Transverse colon (tissue), 4 donors: ENCODE measurements around the gene ADD3. TPM values are rescaled to one million over a fixed set of nuclear protein-coding genes. Genes with fewer than 3 reads are reported as not detected.

Experiments used
- DNase-seq: peaks from one replicate; pipeline ENCODE4 v3.0.0-alpha.2; 2019
- H3K27ac ChIP-seq, 4 donors: fragments of 200-600 bp; sonication (generic); 2 replicates each; pipeline ENCODE4 v1.5.1; 2016 to 2018; ENCODE audit warnings: inconsistent platforms in 4 of 4
- H3K27me3 ChIP-seq: fragments of 200-600 bp; sonication (generic); 2 replicates; pipeline ENCODE4 v1.5.1; 2017; ENCODE audit warnings: inconsistent platforms
- H3K36me3 ChIP-seq, 4 donors: fragments of 200-600 bp; sonication (generic); 2 replicates each; pipeline ENCODE4 v1.5.1; 2017 to 2019; ENCODE audit warnings: inconsistent platforms in 4 of 4
- H3K4me1 ChIP-seq, 4 donors: fragments of 200-600 bp; sonication (generic); 2 replicates each; pipeline ENCODE4 v1.5.1; 2017 to 2020; ENCODE audit warnings: inconsistent platforms in 4 of 4
- H3K4me3 ChIP-seq, 4 donors: fragments of 200-600 bp; sonication (generic); 1 replicate in 1 of 4; 2 replicates in 3 of 4; pipeline versions ENCODE4 v1.5.1 to v1.6.1; 2017 to 2019; ENCODE audit warnings: inconsistent platforms in 4 of 4
- H3K9me3 ChIP-seq, 2 donors: fragments of 200-600 bp; sonication (generic); 2 replicates each; pipeline ENCODE4 v1.5.1; 2017 to 2019; ENCODE audit warnings: inconsistent platforms in 2 of 2
- CTCF ChIP-seq, 5 experiments: fragments of 200-600 bp in 3 of 5; fragments of 450-650 bp in 2 of 5; sonication (generic) in 3 of 5; IDR thresholded peaks; 1 replicate in 2 of 5; 2 replicates in 3 of 5; pipeline ENCODE4 v1.5.1; 2016 to 2017; ENCODE audit warnings: antibody characterized with exemption in 5 of 5, inconsistent platforms in 3 of 5, mild to moderate bottlenecking in 2 of 5, moderate library complexity in 1 of 5
- EP300 ChIP-seq: sonication (generic); formaldehyde crosslinking; IDR thresholded peaks from one replicate; pipeline ENCODE4 v1.6.1; 2017; ENCODE audit warnings: antibody characterized with exemption, low read depth
- POLR2A ChIP-seq: fragments of 450-650 bp; IDR thresholded peaks from one replicate; pipeline ENCODE4 v1.6.1; 2016; ENCODE audit warnings: antibody characterized with exemption, mild to moderate bottlenecking, moderate library complexity
- POLR2AphosphoS5 ChIP-seq, 3 donors: sonication (generic); formaldehyde crosslinking; IDR thresholded peaks; one replicate each; pipeline ENCODE4 v1.6.1; 2016; ENCODE audit warnings: antibody characterized with exemption in 3 of 3
- WGBS, 2 donors: methylation state at CpG; one replicate each; pipeline ENCODE4 v1.1.5; 2018; ENCODE audit warnings: low coverage in 1 of 2; 5-methylcytosine and 5-hydroxymethylcytosine counted together
- in situ Hi-C, 4 donors: fragments of 200-750 bp; cut with MboI; loops; one replicate each; pipeline versions ENCODE4 v1.15.0 to v1.15.1; 2017; ENCODE audit warnings: low sequenced_read_pairs in 3 of 4, low pct_ligation_motif_present in 1 of 4, low pct_unique_long_range_greater_than_20kb in 1 of 4
- intact Hi-C: fragments of 100-400 bp; cut with DNase I; formaldehyde crosslinking; loops from one replicate; pipeline ENCODE4 v1.15.1; 2023; ENCODE audit warnings: low total_unique reads
- total RNA-seq, 4 donors: library from RNA; depleted of rRNA; stranded (reverse); fragments of >200 nt; gene quantifications; one replicate each; pipeline ENCODE4 v1.1.0, GENCODE V29; 2016

The ADD3 gene
- total RNA-seq, 4 donors from 2014 or later: 175 to 342 (median 258) TPM

DNA sequence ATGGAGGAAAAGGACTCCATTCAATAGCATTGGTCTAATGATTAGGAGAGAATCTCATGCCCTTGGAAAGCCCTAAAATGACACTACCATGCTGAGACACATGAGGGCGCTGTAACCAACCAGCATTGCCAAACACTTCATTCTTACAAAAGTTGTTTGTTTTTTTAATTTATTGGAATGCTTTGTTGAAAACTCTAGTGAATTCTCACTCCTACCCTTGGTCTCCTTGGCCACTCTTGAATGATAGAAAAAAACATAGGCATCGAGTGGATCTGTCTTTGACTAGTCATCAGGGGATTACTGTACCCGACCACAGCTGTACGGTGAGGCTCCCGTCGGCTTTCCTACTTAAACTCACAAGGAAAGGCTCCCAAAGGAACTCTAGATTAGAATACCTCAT is 29.3 kb upstream of the ADD3 start:
- peak; percentile 76 for DNase-seq
- no peak overlapping the region for H3K4me3 ChIP-seq
- WGBS, 2 donors: 37 to 63% methylated on average over 2 to 6 of the region's 6 CpGs
- H3K36me3 ChIP-seq: no peaks in the 10 kb centered on the region
- in situ Hi-C loops: loop anchor here in 1 of 4 donors (25.0 kb wide), 1 partner anchor 91 kb away; no protein-coding TSS in a partner anchor
- H3K4me1 ChIP-seq: peaks cover 0 to 58% (median 25%) of the 10 kb centered on the region in 4 donors
- no peaks in the 10 kb centered on the region for H3K9me3 ChIP-seq
- H3K27ac ChIP-seq: peak overlapping the region; percentile 72 to 79 (median 76)
- TF ChIP-seq EP300 (no peak), CTCF (IDR thresholded peaks at IDR 0.05) (peak; percentile 60 to 80 (median 69))
- H3K27me3 ChIP-seq: no peaks in the 10 kb centered on the region
- intact Hi-C loops: no loop called here

- no peak overlapping the region for H3K27ac ChIP-seq
- no peak for TF ChIP-seq POLR2AphosphoS5 (IDR thresholded peaks at IDR 0.05)
- TF ChIP-seq CTCF (IDR thresholded peaks at IDR 0.05): no peak
- no peak for TF ChIP-seq POLR2A
- TF ChIP-seq EP300: no peak
- H3K27me3 ChIP-seq: no peaks in the 10 kb centered on the region
- H3K9me3 ChIP-seq: no peaks in the 10 kb centered on the region
- DNase-seq: no peak
- H3K4me1 ChIP-seq: peaks cover 0 to 58% (median 25%) of the 10 kb centered on the region in 4 donors
- intact Hi-C loops (no loop called here), in situ Hi-C loops (loop anchor here in 1 of 4 donors (25.0 kb wide), 1 partner anchor 92 kb away; no protein-coding TSS in a partner anchor)
- H3K4me3 ChIP-seq: no peak overlapping the region
- WGBS, 2 donors: 84 to 92% methylated on average over 2 of the region's 2 CpGs
- H3K36me3 ChIP-seq: no peaks in the 10 kb centered on the region
These were observed 28.6 kb upstream of the ADD3 start for GRCh38 chr10:109979215-109979614.

DNA sequence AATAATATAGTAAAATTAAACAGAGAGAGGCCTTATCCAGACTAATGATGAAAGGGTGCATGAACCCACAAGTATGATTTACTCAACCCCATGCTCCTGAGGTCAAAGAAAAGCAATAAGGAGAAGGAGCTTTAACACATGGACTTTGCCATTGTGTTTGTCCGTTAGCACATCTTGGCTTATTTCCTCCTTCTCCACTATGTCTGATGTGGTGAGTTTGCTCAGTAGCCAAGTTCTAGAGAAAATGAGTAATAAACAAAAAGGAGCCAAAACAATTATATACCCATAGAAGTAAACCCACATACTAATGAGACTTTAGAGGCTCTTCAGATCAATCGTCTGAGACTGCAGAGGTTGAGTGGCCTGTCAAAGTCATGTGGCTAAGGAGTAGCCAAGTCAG is 26.1 kb upstream of the ADD3 start:
- H3K36me3 ChIP-seq: no peaks in the 10 kb centered on the region
- no peaks in the 10 kb centered on the region for H3K27me3 ChIP-seq
- H3K4me1 ChIP-seq: peaks cover 0 to 42% (median 14%) of the 10 kb centered on the region in 4 donors
- in situ Hi-C loops (loop anchor here in 1 of 4 donors (25.0 kb wide), 1 partner anchor 94 kb away; no protein-coding TSS in a partner anchor), intact Hi-C loops (no loop called here)
- 52 to 57% methylated on average over 2 of the region's 2 CpGs for WGBS, 2 donors
- TF ChIP-seq EP300 (no peak), CTCF (IDR thresholded peaks at IDR 0.05) (no peak), POLR2AphosphoS5 (IDR thresholded peaks at IDR 0.05) (no peak)
- peak overlapping the region; percentile 1 to 52 (median 19) for H3K27ac ChIP-seq
- no peak overlapping the region for H3K4me3 ChIP-seq
- DNase-seq: no peak
- peaks cover 0 to 3% of the 10 kb centered on the region in 2 donors for H3K9me3 ChIP-seq

GRCh38 chr10:109982123-109982522 is 25.7 kb upstream of the ADD3 start:
- intact Hi-C loops (no loop called here), in situ Hi-C loops (loop anchor here in 1 of 4 donors (25.0 kb wide), 1 partner anchor 95 kb away; no protein-coding TSS in a partner anchor)
- no peak for DNase-seq
- Histone ChIP-seq H3K27me3 (no peaks in the 10 kb centered on the region), H3K9me3 (peaks cover 0 to 3% of the 10 kb centered on the region in 2 donors), H3K27ac (peak overlapping the region; percentile 1 to 52 (median 19)), H3K4me3 (no peak overlapping the region), H3K4me1 (peaks cover 0 to 37% (median 12%) of the 10 kb centered on the region in 4 donors), H3K36me3 (no peaks in the 10 kb centered on the region)
- no peak for TF ChIP-seq CTCF (IDR thresholded peaks at IDR 0.05)
- TF ChIP-seq POLR2AphosphoS5 (IDR thresholded peaks at IDR 0.05): no peak
- no peak for TF ChIP-seq POLR2A
- no peak for TF ChIP-seq EP300
- 49 to 72% methylated on average over 3 of the region's 3 CpGs for WGBS, 2 donors
